B cell (primary cell): Measurements from ENCODE around the gene TLE2. TPM values are rescaled to one million over a fixed set of nuclear protein-coding genes. Genes with fewer than 3 reads are reported as not detected.

Experiments
- ATAC-seq: fragments of 200-7000 bp; cut with Tn5 transposase; one replicate; pipeline ENCODE4 v1.10.0; 2021; ENCODE audit warnings: low read depth, mild to moderate bottlenecking, moderate number of reproducible peaks, moderate library complexity
- CTCF ChIA-PET: fragments of 350-600 bp; sonication (Branson Sonifier 250); formaldehyde crosslinking; loops from one replicate; lab custom pipeline; 2021; ENCODE audit warnings: antibody characterized with exemption, inconsistent platforms; lab: Charles Lee
- POLR2A ChIA-PET: fragments of 350-600 bp; sonication (Branson Sonifier 250); formaldehyde crosslinking; loops from one replicate; lab custom pipeline; 2021; ENCODE audit warnings: antibody characterized with exemption; lab: Charles Lee
- DNase-seq: peaks from one replicate; pipeline ENCODE4 v3.0.0; 2013
- H2AFZ ChIP-seq: 2 replicates; pipeline ENCODE4 v1.6.1; 2012; ENCODE audit warnings: mild to moderate bottlenecking, low read depth, low read length; ENCODE audit not compliant: insufficient read depth, poor library complexity, severe bottlenecking
- H3K27ac ChIP-seq, 2 donors: 1 replicate in 1 of 2; 2 replicates in 1 of 2; pipeline ENCODE4 v1.5.1; 2012 to 2013; ENCODE audit warnings: low read length in 2 of 2, mild to moderate bottlenecking in 2 of 2, moderate library complexity in 1 of 2
- H3K27me3 ChIP-seq, 4 experiments: fragments of 200-600 bp in 1 of 4; sonication (generic) in 1 of 4; replicated peaks in 1 of 4; 1 replicate in 2 of 4; 2 replicates in 2 of 4; pipeline versions ENCODE4 v1.6.1 to v1.7.0; 2013 to 2016; ENCODE audit warnings: low read length in 3 of 4, mild to moderate bottlenecking in 2 of 4, mixed read lengths in 1 of 4, moderate library complexity in 1 of 4; ENCODE audit not compliant: insufficient read depth in 4 of 4, control insufficient read depth in 3 of 4; ENCODE audit errors: control extremely low read depth in 1 of 4
- H3K36me3 ChIP-seq, 2 experiments: replicated peaks in 1 of 2; 1 replicate in 1 of 2; 2 replicates in 1 of 2; pipeline versions ENCODE4 v1.6.1 to v1.7.1; 2013; ENCODE audit warnings: low read length in 1 of 2; ENCODE audit not compliant: insufficient read depth in 2 of 2, control insufficient read depth in 1 of 2; ENCODE audit errors: control extremely low read depth in 1 of 2, extremely low read depth in 1 of 2
- H3K4me1 ChIP-seq, 2 donors: fragments of 200-600 bp in 1 of 2; sonication (generic) in 1 of 2; 1 replicate in 1 of 2; 2 replicates in 1 of 2; pipeline versions ENCODE4 v1.5.1 to v1.6.1; 2013 to 2017; ENCODE audit warnings: low read length in 2 of 2; ENCODE audit not compliant: control insufficient read depth in 2 of 2, insufficient read depth in 2 of 2
- H3K4me2 ChIP-seq: replicated peaks from 2 replicates; pipeline ENCODE3; 2012; ENCODE audit warnings: mild to moderate bottlenecking, low read depth, low read length; ENCODE audit not compliant: poor library complexity, severe bottlenecking
- H3K4me3 ChIP-seq, 5 experiments: fragments of 200-600 bp in 1 of 5; sonication (generic) in 1 of 5; 1 replicate in 3 of 5; 2 replicates in 2 of 5; pipeline versions ENCODE4 v1.5.1 to v1.7.0; 2011 to 2016; ENCODE audit warnings: low read length in 4 of 5, mild to moderate bottlenecking in 4 of 5, low read depth in 2 of 5, control low read depth in 1 of 5, moderate library complexity in 1 of 5; ENCODE audit not compliant: insufficient read depth in 1 of 5; ENCODE audit errors: control extremely low read depth in 1 of 5, extremely low read depth in 1 of 5
- H3K79me2 ChIP-seq: fragments of 200-600 bp; sonication (generic); one replicate; pipeline ENCODE4 v1.6.0; 2016; ENCODE audit warnings: low read length; ENCODE audit not compliant: control insufficient read depth, insufficient read depth
- H3K9ac ChIP-seq: fragments of 200-600 bp; sonication (generic); 2 replicates; pipeline ENCODE4 v1.6.1; 2017; ENCODE audit warnings: mild to moderate bottlenecking, low read length, moderate library complexity
- H3K9me3 ChIP-seq, 3 donors: one replicate each; pipeline versions ENCODE4 v1.6.1 to v1.7.1; 2013; ENCODE audit warnings: low read length in 2 of 3; ENCODE audit not compliant: control insufficient read depth in 2 of 3, insufficient read depth in 1 of 3; ENCODE audit errors: control extremely low read depth in 1 of 3
- H4K20me1 ChIP-seq: 2 replicates; pipeline ENCODE4 v1.6.0; 2012; ENCODE audit warnings: mild to moderate bottlenecking, low read length; ENCODE audit not compliant: insufficient read depth, control insufficient read depth, poor library complexity, severe bottlenecking
- H3K27ac Mint-ChIP-seq: one replicate; pipeline ENCODE4 v1.8.0; 2021; ENCODE audit warnings: mixed read lengths
- H3K27me3 Mint-ChIP-seq: one replicate; pipeline ENCODE4 v1.8.0; 2021; ENCODE audit warnings: mixed read lengths
- H3K4me1 Mint-ChIP-seq: one replicate; pipeline ENCODE4 v1.8.0; 2021; ENCODE audit warnings: mixed read lengths
- H3K4me3 Mint-ChIP-seq: one replicate; pipeline ENCODE4 v1.8.0; 2021; ENCODE audit warnings: mixed read lengths
- H3K9me3 Mint-ChIP-seq: one replicate; pipeline ENCODE4 v1.8.0; 2022; ENCODE audit warnings: mixed read lengths; ENCODE audit not compliant: insufficient read depth
- EZH2 ChIP-seq: IDR thresholded peaks from 2 replicates; pipeline ENCODE4 v1.6.1; 2012; ENCODE audit warnings: borderline replicate concordance, low read depth, mild to moderate bottlenecking, moderate library complexity, low read length; ENCODE audit not compliant: insufficient read depth, poor library complexity, severe bottlenecking
- WGBS: methylation state at CpG from one replicate; pipeline ENCODE4 v1.1.5; 2013; ENCODE audit warnings: missing lambda C conversion rate; ENCODE audit not compliant: insufficient coverage; 5-methylcytosine and 5-hydroxymethylcytosine counted together
- intact Hi-C: fragments of 100-400 bp; cut with micrococcal nuclease; formaldehyde crosslinking; loops from one replicate; pipeline ENCODE4 v1.10.0; 2022
- polyA plus RNA-seq: library from polyadenylated mRNA; depleted of rRNA; stranded (reverse); fragments of >200 nt; gene quantifications from 2 replicates; pipeline ENCODE4 v1.2.3, GENCODE V29; 2012
- total RNA-seq, 2 donors: library from RNA; stranded (reverse); fragments of 120-200 nt in 1 of 2; gene quantifications; 1 replicate in 1 of 2; 2 replicates in 1 of 2; pipeline versions ENCODE4 v1.2.3 to v1.2.4, GENCODE V29; 2013 to 2022
- TF ChIP-seq, protein P1 (sequence below): fragments of 200-600 bp; IDR thresholded peaks from one replicate; pipeline ENCODE4 v1.8.0; 2022; ENCODE audit warnings: antibody characterized with exemption, mild to moderate bottlenecking

TLE2 gene
- total and polyA plus RNA-seq, 2 donors (not counting 1 experiment from before 2014, with no cell fraction given) = 3.0 to 5.3 TPM

DNA sequence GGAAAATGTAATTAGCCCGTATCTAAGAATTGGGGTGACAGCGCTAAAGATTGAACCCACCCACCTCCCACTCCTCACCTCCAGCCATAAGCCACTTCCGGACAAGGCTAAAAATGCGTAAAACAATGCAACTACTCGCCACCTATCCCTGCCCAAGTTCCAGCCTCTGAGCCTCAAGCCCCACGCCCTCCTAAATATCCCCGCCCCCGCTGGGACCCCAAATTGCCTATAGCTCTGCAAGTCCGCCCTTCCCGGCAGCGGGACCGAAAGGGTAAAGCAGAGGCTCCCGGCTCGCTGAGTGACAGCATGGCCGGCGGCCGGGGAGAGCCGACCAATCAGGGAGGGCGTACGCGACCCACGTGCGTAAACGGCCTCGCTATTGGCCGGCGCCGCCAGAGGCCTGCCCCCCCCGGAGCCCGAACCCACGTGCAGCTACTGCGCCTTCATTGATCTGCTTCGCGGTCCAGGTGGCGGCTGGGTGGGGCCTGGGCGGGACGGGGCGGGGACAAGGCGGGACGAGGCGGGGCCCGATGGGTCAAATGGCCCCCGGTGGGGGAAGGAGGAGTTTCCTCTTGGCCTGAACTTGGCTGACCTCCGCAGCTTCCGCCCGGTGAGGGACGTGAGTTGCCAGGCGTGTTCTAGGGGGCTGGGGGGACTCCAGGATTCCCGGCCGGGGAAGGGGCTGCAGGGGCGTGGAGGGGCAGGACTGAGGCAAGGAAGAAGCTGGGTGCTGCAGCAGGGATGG, 51.9 kb downstream of the TLE2 start, which contains the start of gene TLE6:
Gene TLE6, plus strand, starts transcription at position 564 of the 745 bp plus-strand sequence. CDS start 670 bp downstream, outside the sequence.
- ATAC-seq (peak; percentile 99), DNase-seq (peak; percentile 96)
- no peaks in the 10 kb centered on the region for H4K20me1 ChIP-seq
- H3K4me2 ChIP-seq = peak within 1 kb of the TSS; percentile 96
- peak within 1 kb of the TSS; percentile 76 for H2AFZ ChIP-seq
- H3K9ac ChIP-seq = peak within 1 kb of the TSS; percentile 77
- peaks cover 0 to 4% (median 0%) of the 10 kb centered on the region in 3 donors for H3K9me3 ChIP-seq
- WGBS = under 1% methylated on average over 49 of the region's 51 CpGs
- H3K79me2 ChIP-seq = no peaks in the 10 kb centered on the region
- H3K27ac ChIP-seq = peak within 1 kb of the TSS in 1 of 2 donors; percentile 31
- peaks cover 18% of the 10 kb centered on the region for H3K4me1 Mint-ChIP-seq
- H3K9me3 Mint-ChIP-seq = no peaks in the 10 kb centered on the region
- POLR2A ChIA-PET = interaction anchor here (0.6 to 1.8 kb wide), 7 partner anchors 11 to 1756 kb away, joined by 3 to 9 read pairs (median 4); no protein-coding TSS in a partner anchor
- peak within 1 kb of the TSS; percentile 55 to 77 (median 65) for H3K4me3 ChIP-seq
- intact Hi-C loops = loop anchor here (1.0 to 2.0 kb wide), 3 partner anchors 14 to 58 kb away; no protein-coding TSS in a partner anchor
- no peaks in the 10 kb centered on the region for H3K36me3 ChIP-seq
- H3K27ac Mint-ChIP-seq = peak within 1 kb of the TSS; percentile 72
- no peaks in the 10 kb centered on the region for H3K27me3 Mint-ChIP-seq
- CTCF ChIA-PET = interaction anchor here (1.2 to 2.4 kb wide), 4 partner anchors 10 to 131 kb away, joined by 3 to 9 read pairs (median 4); no protein-coding TSS in a partner anchor
- H3K4me1 ChIP-seq = peaks cover 14 to 27% of the 10 kb centered on the region in 2 donors
- no peak for TF ChIP-seq EZH2
- TF ChIP-seq, protein P1, sequence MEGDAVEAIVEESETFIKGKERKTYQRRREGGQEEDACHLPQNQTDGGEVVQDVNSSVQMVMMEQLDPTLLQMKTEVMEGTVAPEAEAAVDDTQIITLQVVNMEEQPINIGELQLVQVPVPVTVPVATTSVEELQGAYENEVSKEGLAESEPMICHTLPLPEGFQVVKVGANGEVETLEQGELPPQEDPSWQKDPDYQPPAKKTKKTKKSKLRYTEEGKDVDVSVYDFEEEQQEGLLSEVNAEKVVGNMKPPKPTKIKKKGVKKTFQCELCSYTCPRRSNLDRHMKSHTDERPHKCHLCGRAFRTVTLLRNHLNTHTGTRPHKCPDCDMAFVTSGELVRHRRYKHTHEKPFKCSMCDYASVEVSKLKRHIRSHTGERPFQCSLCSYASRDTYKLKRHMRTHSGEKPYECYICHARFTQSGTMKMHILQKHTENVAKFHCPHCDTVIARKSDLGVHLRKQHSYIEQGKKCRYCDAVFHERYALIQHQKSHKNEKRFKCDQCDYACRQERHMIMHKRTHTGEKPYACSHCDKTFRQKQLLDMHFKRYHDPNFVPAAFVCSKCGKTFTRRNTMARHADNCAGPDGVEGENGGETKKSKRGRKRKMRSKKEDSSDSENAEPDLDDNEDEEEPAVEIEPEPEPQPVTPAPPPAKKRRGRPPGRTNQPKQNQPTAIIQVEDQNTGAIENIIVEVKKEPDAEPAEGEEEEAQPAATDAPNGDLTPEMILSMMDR = no peak
- H3K27me3 ChIP-seq = peaks cover 0 to 5% (median 0%) of the 10 kb centered on the region in 4 experiments
- peak within 1 kb of the TSS; percentile 96 for H3K4me3 Mint-ChIP-seq
